Activated naive CD4-positive, alpha-beta T cell treated with anti-CD3 and anti-CD28 coated beads, Interleukin-2, amount 10 ng/mL, durations not matched to agents 7 days and 5 days (primary cell): ENCODE measurements around the gene CDS2.

ENCODE experiments used
- CTCF ChIA-PET: fragments of 350-600 bp; sonication (Branson Sonifier 250); formaldehyde crosslinking; loops from one replicate; lab custom pipeline; 2021; ENCODE audit warnings: antibody characterized with exemption; lab: Charles Lee
- DNase-seq: peaks from one replicate; pipeline ENCODE4 v3.0.0-alpha.2; 2020
- H3K27ac Mint-ChIP-seq: one replicate; pipeline ENCODE4 v1.8.0; 2021; ENCODE audit warnings: mild to moderate bottlenecking, moderate library complexity, mixed read lengths
- H3K27me3 Mint-ChIP-seq: one replicate; pipeline ENCODE4 v1.8.0; 2021; ENCODE audit warnings: mild to moderate bottlenecking, mixed read lengths
- H3K36me3 Mint-ChIP-seq: one replicate; pipeline ENCODE4 v1.8.0; 2021; ENCODE audit warnings: mixed read lengths
- H3K4me1 Mint-ChIP-seq: one replicate; pipeline ENCODE4 v1.8.0; 2021; ENCODE audit warnings: mixed read lengths
- H3K4me3 Mint-ChIP-seq: one replicate; pipeline ENCODE4 v1.8.0; 2021; ENCODE audit warnings: mild to moderate bottlenecking, moderate library complexity, mixed read lengths
- H3K9me3 Mint-ChIP-seq: one replicate; pipeline ENCODE4 v1.8.0; 2021; ENCODE audit warnings: mixed read lengths

Gene CDS2

DNA sequence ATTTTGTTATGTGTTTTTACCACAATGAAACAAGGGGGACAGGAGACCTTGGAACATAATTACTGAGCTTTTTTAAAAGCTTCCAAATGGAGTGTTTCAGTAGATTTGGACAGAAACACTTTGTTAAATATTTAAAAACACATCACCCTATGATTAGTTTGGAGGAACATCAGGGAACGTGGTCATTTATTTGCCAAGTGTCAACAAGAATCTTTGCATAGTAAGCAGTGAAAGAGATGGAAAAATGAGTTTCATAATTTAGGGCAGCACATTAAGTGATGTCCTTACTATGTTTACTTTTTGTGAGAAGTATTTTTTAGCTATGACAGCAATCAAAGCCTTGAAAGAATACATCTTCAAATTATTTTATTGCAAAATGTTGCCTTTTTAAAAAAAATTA is 107.3 kb downstream of the CDS2 start:
- no peak for DNase-seq
- H3K27ac Mint-ChIP-seq: no peak overlapping the region
- H3K4me1 Mint-ChIP-seq: no peaks in the 10 kb centered on the region
- no peak overlapping the region for H3K4me3 Mint-ChIP-seq
- H3K9me3 Mint-ChIP-seq: no peaks in the 10 kb centered on the region
- H3K36me3 Mint-ChIP-seq: no peaks in the 10 kb centered on the region
- CTCF ChIA-PET: interaction anchor here (1.7 kb wide), 1 partner anchor 12 kb away, joined by 3 read pairs; no protein-coding TSS in a partner anchor
- peaks cover 24% of the 10 kb centered on the region for H3K27me3 Mint-ChIP-seq

DNA sequence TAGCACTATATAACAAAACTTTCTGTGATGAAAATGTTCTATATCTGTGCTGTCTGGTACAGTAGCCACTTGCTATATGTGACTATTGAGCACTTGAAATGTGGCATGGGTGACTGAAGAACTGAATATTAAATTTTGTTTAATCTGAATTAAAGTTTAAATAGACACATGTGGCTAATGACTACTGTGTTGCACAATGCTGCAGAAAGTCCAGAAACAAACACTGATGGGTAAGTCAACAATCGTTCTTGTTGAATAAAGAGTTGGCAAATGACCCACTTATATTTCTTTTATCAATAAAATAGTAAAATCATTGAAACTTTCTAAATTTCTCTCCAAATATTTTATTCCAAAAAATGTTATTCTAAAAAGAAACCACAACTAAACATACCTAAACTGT is 108.2 kb downstream of the CDS2 start:
- H3K27me3 Mint-ChIP-seq: peaks cover 24% of the 10 kb centered on the region
- CTCF ChIA-PET: interaction anchor here (1.7 kb wide), 1 partner anchor 13 kb away, joined by 3 read pairs; no protein-coding TSS in a partner anchor

More for the DNA sequence above, 108.2 kb downstream of the CDS2 start:
- no peak for DNase-seq
- Mint-ChIP-seq H3K9me3 (no peaks in the 10 kb centered on the region), H3K4me1 (no peaks in the 10 kb centered on the region), H3K4me3 (no peak overlapping the region), H3K36me3 (no peaks in the 10 kb centered on the region), H3K27ac (no peak overlapping the region)
